ENCODE measurements around the gene RALGPS1. TPM values are rescaled to one million over a fixed set of nuclear protein-coding genes. Genes with fewer than 3 reads are reported as not detected.

Gene RALGPS1
- total and polyA plus RNA-seq, 8 donors, result 4.7 to 150 (median 42.2) TPM

DNA sequence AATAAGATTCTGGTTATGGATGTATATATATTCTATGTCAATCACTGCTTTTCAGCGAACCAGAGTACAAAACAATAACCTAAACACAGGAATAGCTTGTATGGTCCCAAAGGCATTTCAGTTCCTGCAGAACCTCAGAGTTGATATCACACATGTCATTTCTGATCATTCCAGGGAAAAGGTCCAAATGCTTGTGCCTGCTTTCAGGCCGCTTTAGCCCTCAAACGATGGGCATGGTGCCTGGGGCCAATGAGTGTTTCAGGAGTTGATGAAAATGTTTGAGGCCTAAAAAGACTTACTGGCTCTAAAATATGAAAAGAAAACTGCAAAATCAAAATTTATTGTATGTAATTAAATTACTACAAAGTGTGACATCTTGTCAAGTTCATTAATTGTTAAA lies 185.1 kb downstream of the RALGPS1 start:
- DNase-seq, result no peak
- peaks cover 0 to 22% (median 8%) of the 10 kb centered on the region in 4 donors for H3K36me3 ChIP-seq
- peaks cover 0 to 44% (median 10%) of the 10 kb centered on the region in 4 donors for H3K4me1 ChIP-seq
- WGBS, 5 donors, result 74 to 93% (median 83%) methylated on average over 3 of the region's 3 CpGs
- no peak overlapping the region for H3K4me3 ChIP-seq
- no peaks in the 10 kb centered on the region for H3K9me3 ChIP-seq
- H3K27me3 ChIP-seq, result no peaks in the 10 kb centered on the region
- TF ChIP-seq POLR2A (IDR thresholded peaks at IDR 0.05), result no peak
- TF ChIP-seq EP300 (IDR thresholded peaks at IDR 0.05), result no peak
- TF ChIP-seq POLR2AphosphoS5 (IDR thresholded peaks at IDR 0.05), result no peak
- TF ChIP-seq, protein P1, sequence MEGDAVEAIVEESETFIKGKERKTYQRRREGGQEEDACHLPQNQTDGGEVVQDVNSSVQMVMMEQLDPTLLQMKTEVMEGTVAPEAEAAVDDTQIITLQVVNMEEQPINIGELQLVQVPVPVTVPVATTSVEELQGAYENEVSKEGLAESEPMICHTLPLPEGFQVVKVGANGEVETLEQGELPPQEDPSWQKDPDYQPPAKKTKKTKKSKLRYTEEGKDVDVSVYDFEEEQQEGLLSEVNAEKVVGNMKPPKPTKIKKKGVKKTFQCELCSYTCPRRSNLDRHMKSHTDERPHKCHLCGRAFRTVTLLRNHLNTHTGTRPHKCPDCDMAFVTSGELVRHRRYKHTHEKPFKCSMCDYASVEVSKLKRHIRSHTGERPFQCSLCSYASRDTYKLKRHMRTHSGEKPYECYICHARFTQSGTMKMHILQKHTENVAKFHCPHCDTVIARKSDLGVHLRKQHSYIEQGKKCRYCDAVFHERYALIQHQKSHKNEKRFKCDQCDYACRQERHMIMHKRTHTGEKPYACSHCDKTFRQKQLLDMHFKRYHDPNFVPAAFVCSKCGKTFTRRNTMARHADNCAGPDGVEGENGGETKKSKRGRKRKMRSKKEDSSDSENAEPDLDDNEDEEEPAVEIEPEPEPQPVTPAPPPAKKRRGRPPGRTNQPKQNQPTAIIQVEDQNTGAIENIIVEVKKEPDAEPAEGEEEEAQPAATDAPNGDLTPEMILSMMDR (IDR thresholded peaks at IDR 0.05), result no peak
- H3K27ac ChIP-seq, result peak overlapping the region in 3 of 5 donors; percentile 9 to 78 (median 63)
- intact Hi-C loops (cut with DNase I; ENCODE audit: low total_unique reads), result no loop called here

DNA sequence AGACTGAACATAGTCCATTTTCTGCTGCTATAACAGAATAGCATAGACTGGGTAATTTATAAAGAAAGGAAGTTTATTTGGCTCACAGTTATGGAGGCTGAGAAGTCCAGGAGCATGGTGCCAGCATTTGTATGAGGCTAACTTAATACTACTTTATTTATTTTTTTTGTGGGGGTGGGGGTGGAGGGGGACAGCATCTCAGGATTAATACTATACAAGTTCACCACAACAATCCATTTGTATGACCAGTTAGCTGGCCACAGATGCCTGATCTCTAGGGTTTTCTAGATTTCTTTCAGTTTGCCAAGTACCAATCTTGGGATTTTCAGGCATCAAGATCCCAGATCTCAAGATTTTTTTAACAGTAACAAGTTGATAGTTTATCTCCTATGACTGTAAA lies 187.6 kb downstream of the RALGPS1 start:
- no peaks in the 10 kb centered on the region for H3K27me3 ChIP-seq
- no peak overlapping the region for H3K4me3 ChIP-seq
- H3K36me3 ChIP-seq, result peaks cover 0 to 19% (median 8%) of the 10 kb centered on the region in 4 donors
- TF ChIP-seq, protein P1 (IDR thresholded peaks at IDR 0.05), result no peak
- no peak for TF ChIP-seq EP300 (IDR thresholded peaks at IDR 0.05)
- no peak for TF ChIP-seq POLR2AphosphoS5 (IDR thresholded peaks at IDR 0.05)
- no peak for TF ChIP-seq POLR2A (IDR thresholded peaks at IDR 0.05)
- DNase-seq, result no peak
- peak overlapping the region in 1 of 5 donors; percentile 49 for H3K27ac ChIP-seq
- intact Hi-C loops (cut with DNase I; ENCODE audit: low total_unique reads), result no loop called here
- H3K9me3 ChIP-seq, result no peaks in the 10 kb centered on the region
- peaks cover 0 to 60% (median 18%) of the 10 kb centered on the region in 4 donors for H3K4me1 ChIP-seq

DNA sequence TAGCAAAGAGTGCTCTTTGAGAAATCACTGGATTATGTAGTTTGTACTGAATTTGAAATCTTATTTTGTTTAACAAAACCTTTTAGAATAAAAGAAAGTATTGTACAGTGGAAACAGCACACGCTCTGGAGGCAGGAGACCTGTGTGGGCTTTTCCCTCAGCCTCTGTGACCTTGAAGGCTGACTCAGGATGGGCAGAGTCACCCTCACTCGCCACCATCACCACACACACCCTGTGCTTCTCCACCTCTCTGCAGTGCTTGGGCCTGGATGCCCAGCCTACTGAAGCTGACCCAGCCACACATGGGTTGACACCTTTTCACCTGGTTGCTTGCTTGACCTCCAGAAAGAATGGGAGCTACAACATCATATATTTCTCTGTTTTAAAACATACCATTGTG lies 188.2 kb downstream of the RALGPS1 start:
- WGBS, 5 donors, result 89 to 98% (median 94%) methylated on average over 2 of the region's 2 CpGs
- Histone ChIP-seq H3K36me3 (peaks cover 0 to 19% (median 11%) of the 10 kb centered on the region in 4 donors), H3K27ac (peak overlapping the region in 1 of 5 donors; percentile 49), H3K4me1 (peaks cover 3 to 66% (median 23%) of the 10 kb centered on the region in 4 donors), H3K9me3 (no peaks in the 10 kb centered on the region), H3K27me3 (no peaks in the 10 kb centered on the region), H3K4me3 (no peak overlapping the region)
- intact Hi-C loops (cut with DNase I; ENCODE audit: low total_unique reads), result no loop called here
- DNase-seq, result no peak
- TF ChIP-seq, protein P1 (IDR thresholded peaks at IDR 0.05), result no peak
- TF ChIP-seq POLR2AphosphoS5 (IDR thresholded peaks at IDR 0.05) (no peak), EP300 (IDR thresholded peaks at IDR 0.05) (no peak), POLR2A (IDR thresholded peaks at IDR 0.05) (no peak)

DNA sequence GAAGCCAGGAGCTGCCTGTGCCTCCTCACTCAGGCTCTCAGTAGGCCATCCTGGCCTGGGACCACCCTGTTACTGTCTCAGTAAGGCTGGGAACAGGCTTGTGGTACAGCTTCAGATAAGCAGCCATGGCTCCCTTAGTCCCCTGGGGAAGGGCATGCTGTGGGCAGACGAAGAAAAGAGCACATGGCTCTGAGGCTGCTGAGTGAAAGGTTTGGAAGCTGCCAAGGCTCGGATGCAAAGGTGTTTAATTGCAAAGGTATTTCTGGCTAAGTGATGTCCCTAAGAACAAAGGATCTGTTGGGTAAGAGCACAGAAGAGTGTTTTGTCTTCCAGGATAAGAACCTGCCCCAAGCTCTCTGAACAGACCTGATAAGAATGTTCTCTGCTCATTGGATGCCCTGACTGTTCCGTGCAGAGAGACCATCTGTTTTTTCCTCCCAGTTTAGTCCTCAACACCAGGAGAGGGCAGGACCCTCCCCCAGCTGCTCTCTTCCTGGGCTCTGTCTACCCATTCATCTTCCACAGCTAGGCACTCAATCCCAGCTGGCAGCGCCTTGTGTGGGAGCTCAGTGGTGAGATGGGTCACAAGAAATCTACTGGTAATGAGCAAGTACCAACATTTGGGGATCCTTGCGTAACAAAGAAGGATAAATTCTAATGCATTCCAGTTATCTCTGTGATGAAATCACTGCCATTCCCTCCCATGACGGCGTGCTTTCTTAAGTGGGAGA lies 190.2 kb downstream of the RALGPS1 start:
- intact Hi-C loops (cut with DNase I; ENCODE audit: low total_unique reads), result no loop called here
- H3K27ac ChIP-seq, result peak overlapping the region in 1 of 5 donors; percentile 79
- H3K9me3 ChIP-seq, result no peaks in the 10 kb centered on the region
- 87 to 96% (median 93%) methylated on average over 7 of the region's 7 CpGs for WGBS, 5 donors
- H3K4me1 ChIP-seq, result peaks cover 12 to 76% (median 37%) of the 10 kb centered on the region in 4 donors
- no peak for DNase-seq
- no peak for TF ChIP-seq POLR2AphosphoS5 (IDR thresholded peaks at IDR 0.05)
- TF ChIP-seq POLR2A (IDR thresholded peaks at IDR 0.05), result no peak
- no peak for TF ChIP-seq EP300 (IDR thresholded peaks at IDR 0.05)
- TF ChIP-seq, protein P1 (IDR thresholded peaks at IDR 0.05), result no peak
- peaks cover 0 to 20% (median 16%) of the 10 kb centered on the region in 4 donors for H3K36me3 ChIP-seq
- H3K27me3 ChIP-seq, result no peaks in the 10 kb centered on the region
- no peak overlapping the region for H3K4me3 ChIP-seq
